OCI-LY1 (cell line): ENCODE measurements around the gene COTL1.

Source experiments
- H2AFZ ChIP-seq: fragments of 200-600 bp; sonication (generic), shearing (Covaris generic); 2 replicates; pipeline ENCODE4 v1.6.0; 2014; ENCODE audit warnings: antibody characterized with exemption, mild to moderate bottlenecking, low read length
- H3F3A ChIP-seq: fragments of 200-600 bp; sonication (generic), shearing (Covaris generic); 2 replicates; pipeline ENCODE4 v1.6.0; 2014; ENCODE audit warnings: mild to moderate bottlenecking, antibody characterized with exemption, low read length, moderate library complexity; ENCODE audit not compliant: insufficient read depth
- H3K27ac ChIP-seq: fragments of 200-600 bp; sonication (generic); 2 replicates; pipeline ENCODE4 v1.5.1; 2014; ENCODE audit warnings: low read length, mixed run types, mild to moderate bottlenecking, low read depth; ENCODE audit not compliant: poor library complexity, severe bottlenecking
- H3K27me3 ChIP-seq: fragments of 200-600 bp; sonication (generic); 2 replicates; pipeline ENCODE4 v1.6.0; 2014; ENCODE audit warnings: antibody characterized with exemption, mild to moderate bottlenecking, low read length, moderate library complexity; ENCODE audit not compliant: insufficient read depth
- H3K36me3 ChIP-seq: fragments of 200-600 bp; sonication (generic); 2 replicates; pipeline ENCODE4 v1.6.1; 2014; ENCODE audit warnings: mild to moderate bottlenecking, antibody characterized with exemption, low read length, moderate library complexity, mixed read lengths; ENCODE audit not compliant: insufficient read depth
- H3K4me1 ChIP-seq: fragments of 200-600 bp; sonication (generic); 2 replicates; pipeline ENCODE4 v1.5.1; 2014; ENCODE audit warnings: mild to moderate bottlenecking, low read length, moderate library complexity; ENCODE audit not compliant: insufficient read depth, severe bottlenecking
- H3K4me2 ChIP-seq: fragments of 200-600 bp; sonication (generic), shearing (Covaris generic); 2 replicates; pipeline ENCODE4 v1.6.1; 2014; ENCODE audit warnings: low read length
- H3K4me3 ChIP-seq: fragments of 200-600 bp; sonication (generic); 2 replicates; pipeline ENCODE4 v1.5.1; 2014; ENCODE audit warnings: low read length, low read depth, mild to moderate bottlenecking, mixed read lengths; ENCODE audit not compliant: poor library complexity, severe bottlenecking
- H3K79me2 ChIP-seq: fragments of 200-600 bp; shearing (Covaris generic); 2 replicates; pipeline ENCODE4 v1.6.1; 2016; ENCODE audit warnings: mixed run types, low read length, mixed read lengths; ENCODE audit not compliant: insufficient read depth
- H3K9ac ChIP-seq: fragments of 200-600 bp; sonication (generic), shearing (Covaris generic); 2 replicates; pipeline ENCODE4 v1.6.1; 2014; ENCODE audit warnings: mild to moderate bottlenecking, low read length, mixed read lengths
- H3K9me2 ChIP-seq: fragments of 200-600 bp; sonication (generic), shearing (Covaris generic); 2 replicates; pipeline ENCODE4 v1.6.1; 2014; ENCODE audit warnings: low read depth, mild to moderate bottlenecking, low read length, mixed read lengths
- H3K9me3 ChIP-seq: fragments of 200-600 bp; shearing (Covaris generic); 2 replicates; pipeline ENCODE4 v1.6.1; 2014; ENCODE audit warnings: low read length, mixed read lengths
- H4K20me1 ChIP-seq: fragments of 200-600 bp; sonication (generic), shearing (Covaris generic); 2 replicates; pipeline ENCODE4 v1.6.0; 2016; ENCODE audit warnings: mild to moderate bottlenecking, low read length; ENCODE audit not compliant: insufficient read depth
- CTCF ChIP-seq: fragments of 200-600 bp; sonication (generic), shearing (Covaris generic); IDR thresholded peaks from 2 replicates; pipeline ENCODE4 v1.5.1; 2017; ENCODE audit warnings: mild to moderate bottlenecking, antibody characterized with exemption, low read length, moderate library complexity, mixed read lengths
- EZH2 ChIP-seq: fragments of 200-600 bp; sonication (generic), shearing (Covaris generic); IDR thresholded peaks from 2 replicates; pipeline ENCODE4 v1.8.0; 2017; ENCODE audit warnings: borderline replicate concordance, mixed run types, mild to moderate bottlenecking, antibody characterized with exemption, low read length, moderate library complexity, mixed read lengths

The COTL1 gene

GRCh38 chr16:84552135-84552534 is 65.7 kb downstream of the COTL1 start:
- no peak overlapping the region for H3K27ac ChIP-seq
- no peaks in the 10 kb centered on the region for H3K9me3 ChIP-seq
- H3K79me2 ChIP-seq, result no peaks in the 10 kb centered on the region
- H3K9me2 ChIP-seq, result no peaks in the 10 kb centered on the region
- H4K20me1 ChIP-seq, result no peaks in the 10 kb centered on the region
- H2AFZ ChIP-seq, result no peak overlapping the region
- H3K4me3 ChIP-seq, result no peak overlapping the region
- H3K36me3 ChIP-seq, result no peaks in the 10 kb centered on the region
- no peaks in the 10 kb centered on the region for H3F3A ChIP-seq
- peaks cover 6% of the 10 kb centered on the region; the same call in 1 of the 2 replicates for H3K27me3 ChIP-seq
- no peak overlapping the region for H3K9ac ChIP-seq
- no peak for TF ChIP-seq EZH2
- no peak for TF ChIP-seq CTCF
- no peak overlapping the region for H3K4me2 ChIP-seq
- peaks cover 14% of the 10 kb centered on the region for H3K4me1 ChIP-seq

GRCh38 chr16:84550096-84550495 is 67.8 kb downstream of the COTL1 start:
- H3K9ac ChIP-seq, result no peak overlapping the region
- H2AFZ ChIP-seq, result no peak overlapping the region

GRCh38 chr16:84548971-84549844 is 68.7 kb downstream of the COTL1 start:
- H3K4me3 ChIP-seq, result no peak overlapping the region
- peak overlapping the region; percentile 21; the same call in 1 of the 2 replicates for H3K4me2 ChIP-seq
- H3K27me3 ChIP-seq, result peaks cover 9% of the 10 kb centered on the region; the same call in 1 of the 2 replicates
- H3K9me2 ChIP-seq, result no peaks in the 10 kb centered on the region
- H3K27ac ChIP-seq, result no peak overlapping the region
- no peaks in the 10 kb centered on the region for H3K79me2 ChIP-seq
- TF ChIP-seq EZH2, result no peak
- peak; percentile 6; the same call in 1 of the 2 replicates for TF ChIP-seq CTCF
- no peak overlapping the region for H2AFZ ChIP-seq
- H3K9ac ChIP-seq, result no peak overlapping the region
- H3K36me3 ChIP-seq, result no peaks in the 10 kb centered on the region
- peaks cover 14% of the 10 kb centered on the region for H3K4me1 ChIP-seq
- no peaks in the 10 kb centered on the region for H3K9me3 ChIP-seq
- no peaks in the 10 kb centered on the region for H3F3A ChIP-seq
- H4K20me1 ChIP-seq, result no peaks in the 10 kb centered on the region

More at GRCh38 chr16:84550096-84550495, 67.8 kb downstream of the COTL1 start:
- Histone ChIP-seq H3K27ac (no peak overlapping the region), H4K20me1 (no peaks in the 10 kb centered on the region), H3K36me3 (no peaks in the 10 kb centered on the region), H3F3A (no peaks in the 10 kb centered on the region), H3K4me2 (no peak overlapping the region), H3K9me2 (no peaks in the 10 kb centered on the region), H3K9me3 (no peaks in the 10 kb centered on the region), H3K4me1 (peaks cover 14% of the 10 kb centered on the region), H3K4me3 (no peak overlapping the region), H3K27me3 (peaks cover 9% of the 10 kb centered on the region; the same call in 1 of the 2 replicates), H3K79me2 (no peaks in the 10 kb centered on the region)
- no peak for TF ChIP-seq EZH2
- TF ChIP-seq CTCF, result no peak
